Osteocyte (in vitro differentiated cells): ENCODE results near the gene SDC4. TPM values are rescaled to one million over a fixed set of nuclear protein-coding genes. Genes with fewer than 3 reads are reported as not detected.

ENCODE experiments used
- DNase-seq: peaks from one replicate; pipeline ENCODE4 v3.0.0; 2021; ENCODE audit warnings: mixed read lengths; ENCODE audit not compliant: unreplicated experiment; ENCODE audit errors: extremely low spot score
- H3K27ac Mint-ChIP-seq: one replicate; pipeline ENCODE4 v1.8.0; 2021; ENCODE audit warnings: mild to moderate bottlenecking, mixed read lengths; ENCODE audit not compliant: unreplicated experiment
- H3K27me3 Mint-ChIP-seq: one replicate; pipeline ENCODE4 v1.8.0; 2021; ENCODE audit warnings: mixed read lengths; ENCODE audit not compliant: unreplicated experiment
- H3K36me3 Mint-ChIP-seq: one replicate; pipeline ENCODE4 v1.8.0; 2021; ENCODE audit warnings: mixed read lengths; ENCODE audit not compliant: unreplicated experiment
- H3K4me1 Mint-ChIP-seq: one replicate; pipeline ENCODE4 v1.8.0; 2021; ENCODE audit warnings: mixed read lengths; ENCODE audit not compliant: unreplicated experiment
- H3K4me3 Mint-ChIP-seq: one replicate; pipeline ENCODE4 v1.8.0; 2021; ENCODE audit warnings: mild to moderate bottlenecking, moderate library complexity, mixed read lengths; ENCODE audit not compliant: unreplicated experiment
- H3K9me3 Mint-ChIP-seq: one replicate; pipeline ENCODE4 v1.8.0; 2021; ENCODE audit warnings: mixed read lengths; ENCODE audit not compliant: unreplicated experiment
- total RNA-seq: library from RNA; stranded (reverse); gene quantifications from 2 replicates; pipeline ENCODE4 v1.2.1, GENCODE V29; 2021
- TF ChIP-seq, protein P1 (sequence below): fragments of 200-600 bp; sonication (generic); IDR thresholded peaks from 2 replicates; pipeline ENCODE4 v1.5.0; 2021; ENCODE audit warnings: antibody characterized with exemption, mild to moderate bottlenecking, moderate library complexity

SDC4 gene
- total RNA-seq, 1 donor from 2014 or later, result 31.5 TPM

DNA sequence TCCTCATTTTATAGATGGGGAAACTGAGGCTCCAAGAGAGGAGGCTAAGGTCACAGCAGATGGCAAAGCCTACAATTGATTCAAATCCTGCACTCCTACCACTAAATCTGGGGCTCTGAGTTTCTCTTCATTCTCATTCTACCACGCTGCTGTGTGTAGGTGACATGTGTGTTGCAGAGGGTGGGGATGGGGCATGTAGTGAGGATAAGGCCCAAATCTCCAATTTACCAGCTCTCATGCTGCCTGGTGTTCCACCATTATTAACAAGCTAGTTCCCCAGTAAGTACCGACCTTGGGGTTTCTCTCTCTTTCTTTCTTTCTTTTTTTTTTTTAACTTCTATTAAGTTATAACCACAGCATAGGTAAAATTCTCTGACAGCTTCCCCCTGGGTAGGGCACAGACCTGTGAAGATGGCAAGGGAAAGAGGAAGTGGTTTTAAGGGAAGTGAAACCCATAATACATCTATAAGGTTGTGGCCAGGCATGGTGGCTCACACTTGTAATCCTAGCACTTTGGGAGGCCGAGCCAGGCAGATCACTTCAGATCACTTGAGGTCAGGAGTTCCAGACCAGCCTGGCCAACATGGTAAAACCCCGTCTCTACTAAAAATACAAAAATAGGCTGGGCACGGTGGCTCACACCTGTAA is 27.2 kb downstream of the SDC4 start:
- peaks cover 4% of the 10 kb centered on the region for H3K4me1 Mint-ChIP-seq
- TF ChIP-seq, protein P1, sequence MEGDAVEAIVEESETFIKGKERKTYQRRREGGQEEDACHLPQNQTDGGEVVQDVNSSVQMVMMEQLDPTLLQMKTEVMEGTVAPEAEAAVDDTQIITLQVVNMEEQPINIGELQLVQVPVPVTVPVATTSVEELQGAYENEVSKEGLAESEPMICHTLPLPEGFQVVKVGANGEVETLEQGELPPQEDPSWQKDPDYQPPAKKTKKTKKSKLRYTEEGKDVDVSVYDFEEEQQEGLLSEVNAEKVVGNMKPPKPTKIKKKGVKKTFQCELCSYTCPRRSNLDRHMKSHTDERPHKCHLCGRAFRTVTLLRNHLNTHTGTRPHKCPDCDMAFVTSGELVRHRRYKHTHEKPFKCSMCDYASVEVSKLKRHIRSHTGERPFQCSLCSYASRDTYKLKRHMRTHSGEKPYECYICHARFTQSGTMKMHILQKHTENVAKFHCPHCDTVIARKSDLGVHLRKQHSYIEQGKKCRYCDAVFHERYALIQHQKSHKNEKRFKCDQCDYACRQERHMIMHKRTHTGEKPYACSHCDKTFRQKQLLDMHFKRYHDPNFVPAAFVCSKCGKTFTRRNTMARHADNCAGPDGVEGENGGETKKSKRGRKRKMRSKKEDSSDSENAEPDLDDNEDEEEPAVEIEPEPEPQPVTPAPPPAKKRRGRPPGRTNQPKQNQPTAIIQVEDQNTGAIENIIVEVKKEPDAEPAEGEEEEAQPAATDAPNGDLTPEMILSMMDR, result no peak

DNA sequence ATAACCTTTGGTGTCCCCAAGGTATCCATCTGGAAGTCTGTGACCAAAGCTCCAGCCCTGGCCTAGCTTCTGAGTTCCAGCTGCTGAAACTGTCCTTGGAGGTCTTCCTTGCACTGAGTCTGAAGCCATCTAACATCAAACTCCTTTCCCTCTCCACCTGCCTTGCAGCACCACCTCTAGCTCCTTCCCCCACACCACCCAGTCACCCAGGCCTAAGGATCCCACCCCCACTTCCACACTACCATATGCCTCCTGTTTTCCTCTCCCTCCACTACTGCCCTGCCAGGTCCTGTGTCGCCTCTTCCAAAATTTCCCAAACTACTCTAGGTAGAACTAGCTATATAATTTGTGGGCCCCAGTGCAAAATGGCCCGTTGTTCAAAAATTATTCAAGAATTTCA is 29.3 kb downstream of the SDC4 start:
- H3K4me1 Mint-ChIP-seq, result peaks cover 4% of the 10 kb centered on the region
- no peaks in the 10 kb centered on the region for H3K9me3 Mint-ChIP-seq
- TF ChIP-seq, protein P1, result no peak
- no peak for DNase-seq
- H3K27ac Mint-ChIP-seq, result peak overlapping the region; percentile 40
- H3K36me3 Mint-ChIP-seq, result no peaks in the 10 kb centered on the region
- H3K4me3 Mint-ChIP-seq, result no peak overlapping the region
- H3K27me3 Mint-ChIP-seq, result peaks cover 3% of the 10 kb centered on the region

More for the DNA sequence above, 27.2 kb downstream of the SDC4 start:
- Mint-ChIP-seq H3K27me3 (no peaks in the 10 kb centered on the region), H3K4me3 (no peak overlapping the region), H3K27ac (no peak overlapping the region), H3K36me3 (peaks cover 2% of the 10 kb centered on the region), H3K9me3 (no peaks in the 10 kb centered on the region)
- DNase-seq, result no peak

DNA sequence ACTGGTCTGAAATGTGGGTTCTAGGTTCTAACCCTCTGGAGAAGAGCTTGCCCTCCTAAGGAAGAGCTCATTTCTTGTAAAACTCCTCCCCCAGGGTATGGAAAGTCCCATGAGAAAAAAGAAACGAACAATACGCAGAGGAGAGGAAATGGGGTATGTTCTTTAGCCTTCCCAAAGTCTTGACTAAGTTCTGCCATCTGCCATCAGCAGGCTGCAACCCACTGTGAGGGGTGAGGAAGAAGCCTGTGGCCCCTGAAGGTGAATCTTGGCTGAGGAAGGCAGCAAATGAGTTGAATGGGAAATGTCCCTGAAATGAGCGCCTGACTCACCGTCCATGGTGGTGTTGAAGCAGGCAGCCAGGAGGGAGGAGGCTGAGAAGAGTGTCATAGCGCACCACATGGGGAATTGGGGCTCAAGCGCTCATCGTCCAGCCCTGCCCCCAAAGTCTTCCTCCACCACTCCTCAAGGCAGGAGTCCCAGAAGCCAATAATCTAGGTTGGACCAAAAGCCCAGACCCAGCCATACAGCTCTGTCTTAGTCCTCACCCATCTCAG is 29.8 kb downstream of the SDC4 start:
- TF ChIP-seq, protein P1, result no peak
- Mint-ChIP-seq H3K27ac (no peak overlapping the region), H3K4me1 (peaks cover 4% of the 10 kb centered on the region), H3K36me3 (no peaks in the 10 kb centered on the region), H3K4me3 (no peak overlapping the region), H3K9me3 (no peaks in the 10 kb centered on the region), H3K27me3 (peaks cover 6% of the 10 kb centered on the region)
- DNase-seq, result no peak

DNA sequence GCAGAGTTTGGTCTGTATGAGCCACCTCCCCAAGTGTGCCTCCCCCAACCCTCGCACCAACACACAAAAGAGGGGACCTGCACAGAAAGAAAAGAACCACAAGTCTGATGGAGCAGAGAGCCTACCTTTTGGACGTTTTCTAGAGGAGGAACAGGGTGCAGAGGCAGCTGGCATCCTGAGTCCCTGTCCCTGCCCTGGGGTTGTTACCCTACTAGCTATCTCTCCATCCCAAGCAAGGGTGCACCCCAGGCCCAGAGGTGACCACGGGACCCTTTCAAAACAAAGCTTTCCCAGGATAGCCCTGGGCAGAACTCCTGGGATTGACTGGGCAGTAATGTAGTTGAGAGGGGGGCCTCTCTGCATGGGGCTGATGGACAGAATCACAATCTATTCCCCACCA is 30.4 kb downstream of the SDC4 start:
- no peaks in the 10 kb centered on the region for H3K36me3 Mint-ChIP-seq
- H3K4me3 Mint-ChIP-seq, result no peak overlapping the region
- peaks cover 6% of the 10 kb centered on the region for H3K27me3 Mint-ChIP-seq
- TF ChIP-seq, protein P1, result no peak
- H3K9me3 Mint-ChIP-seq, result no peaks in the 10 kb centered on the region
- H3K4me1 Mint-ChIP-seq, result peaks cover 4% of the 10 kb centered on the region
- DNase-seq, result no peak
- no peak overlapping the region for H3K27ac Mint-ChIP-seq

DNA sequence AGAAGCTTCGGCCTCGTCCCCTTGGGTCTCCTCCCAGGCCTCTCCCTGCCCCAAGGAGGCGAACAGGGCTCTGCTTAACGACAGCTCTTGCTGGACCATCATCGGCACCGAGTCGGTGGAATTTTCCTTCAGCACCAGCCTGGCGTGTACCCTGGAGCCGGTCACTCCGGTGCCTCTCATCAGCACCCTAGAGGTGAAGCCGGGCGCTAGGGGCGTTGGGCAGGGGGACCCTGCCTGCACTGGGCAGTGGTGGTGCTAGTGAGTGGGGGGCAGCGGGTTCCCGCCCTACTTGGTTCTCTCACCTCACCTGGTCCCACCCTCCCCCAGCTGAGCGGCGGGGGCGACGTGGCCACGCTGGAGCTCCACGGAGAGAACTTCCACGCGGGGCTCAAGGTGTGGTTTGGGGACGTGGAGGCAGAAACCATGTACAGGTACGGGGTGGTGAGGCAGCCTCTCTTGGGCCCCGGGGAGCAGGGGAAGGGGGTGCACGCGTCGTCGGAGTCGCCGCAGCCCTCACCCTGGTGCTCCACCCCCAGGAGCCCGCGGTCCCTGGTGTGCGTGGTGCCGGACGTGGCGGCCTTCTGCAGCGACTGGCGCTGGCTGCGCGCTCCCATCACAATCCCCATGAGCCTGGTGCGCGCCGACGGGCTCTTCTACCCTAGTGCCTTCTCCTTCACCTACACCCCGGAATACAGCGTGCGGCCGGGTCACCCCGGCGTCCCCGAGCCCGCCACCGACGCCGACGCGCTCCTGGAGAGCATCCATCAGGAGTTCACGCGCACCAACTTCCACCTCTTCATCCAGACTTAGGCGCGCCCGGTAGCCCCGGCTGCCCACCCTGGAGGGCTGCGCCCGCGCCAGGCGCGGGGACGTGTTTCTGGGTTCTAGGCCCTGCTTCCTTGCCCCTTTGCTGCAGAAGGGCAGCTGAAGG is 31.8 kb downstream of the SDC4 start:
- Mint-ChIP-seq H3K4me1 (peaks cover 7% of the 10 kb centered on the region), H3K4me3 (no peak overlapping the region), H3K27ac (no peak overlapping the region), H3K36me3 (no peaks in the 10 kb centered on the region), H3K27me3 (peaks cover 6% of the 10 kb centered on the region), H3K9me3 (no peaks in the 10 kb centered on the region)
- TF ChIP-seq, protein P1, result no peak
- no peak for DNase-seq
